K562 (cell line): Measurements from ENCODE around the gene ZNF189. TPM values are rescaled to one million over a fixed set of nuclear protein-coding genes. Genes with fewer than 3 reads are reported as not detected.
A peak's percentile ranks its signal among the peaks of the same experiment; 100 is the strongest.

Source experiments
- ATAC-seq: fragments of 200-7000 bp; cut with Tn5 transposase; 3 replicates; pipeline ENCODE4 v1.9.1; 2020; ENCODE audit warnings: moderate library complexity
- BruUV-seq: library from RNA; stranded (reverse); fragments of 400-500 nt; replicated peaks from 2 replicates; lab custom pipeline; 2021; lab: Mats Ljungman, UMichigan
- CTCF ChIA-PET: fragments of 300-600 bp; formaldehyde crosslinking; extraction: SDS; loops from one replicate; lab custom pipeline; 2021; ENCODE audit warnings: low intra/inter-chr PET ratio; lab: Yijun Ruan, JAX
- POLR2A ChIA-PET: fragments of 300-600, 350-650 bp; sonication (Branson Sonifier 250); formaldehyde crosslinking; extraction: SDS; loops from one replicate; lab custom pipeline; 2021; ENCODE audit warnings: antibody characterized with exemption, inconsistent platforms; lab: Yijun Ruan, JAX
- DNase-seq, 4 experiments: peaks; one replicate each; pipeline versions ENCODE4 v3.0.0 to v3.0.0-alpha.2; 2011 to 2018; ENCODE audit warnings: low spot score in 3 of 4, mixed read lengths in 3 of 4; ENCODE audit errors: extremely low read depth in 1 of 4
- FAIRE-seq: peaks from 2 replicates; lab custom pipeline; 2011; peaks lifted over from hg19 to GRCh38; lab: Jason Lieb, UNC
- H2AFZ ChIP-seq: 2 replicates; pipeline ENCODE4 v1.6.0; 2011; ENCODE audit warnings: low read depth, low read length, control low read depth, inconsistent platforms
- H3K27ac ChIP-seq: fragments of 200-600 bp; 3 replicates; pipeline ENCODE4 v1.8.0; 2011; ENCODE audit warnings: low read depth, mild to moderate bottlenecking, control low read depth, inconsistent platforms, low read length, moderate library complexity, mixed read lengths; ENCODE audit errors: extremely low read depth
- H3K27me3 ChIP-seq, 2 experiments: fragments of 300-600 bp in 1 of 2; 2 replicates in 1 of 2; 3 replicates in 1 of 2; pipeline versions ENCODE4 v1.6.0 to v1.8.0; 2011; ENCODE audit warnings: inconsistent platforms in 2 of 2, low read length in 2 of 2, mild to moderate bottlenecking in 1 of 2, mixed read lengths in 1 of 2, moderate library complexity in 1 of 2; ENCODE audit not compliant: control insufficient read depth in 2 of 2, insufficient read depth in 2 of 2
- H3K36me3 ChIP-seq: fragments of 300-600 bp; 3 replicates; pipeline ENCODE4 v1.8.0; 2011; ENCODE audit warnings: mild to moderate bottlenecking, low read length, inconsistent platforms; ENCODE audit not compliant: control insufficient read depth, insufficient read depth
- H3K4me1 ChIP-seq, 2 experiments: fragments of 200-600 bp in 1 of 2; replicated peaks in 1 of 2; 2 replicates in 1 of 2; 3 replicates in 1 of 2; pipeline versions ENCODE4 v1.5.1 to v1.8.0; 2011; ENCODE audit warnings: inconsistent platforms in 2 of 2, low read length in 2 of 2, mild to moderate bottlenecking in 1 of 2, mixed read lengths in 1 of 2, moderate library complexity in 1 of 2; ENCODE audit not compliant: control insufficient read depth in 2 of 2, insufficient read depth in 2 of 2
- H3K4me2 ChIP-seq: 2 replicates; pipeline ENCODE4 v1.6.1; 2011; ENCODE audit warnings: low read length, control low read depth, inconsistent platforms, mixed read lengths; ENCODE audit not compliant: insufficient read depth
- H3K4me3 ChIP-seq: fragments of 200-600 bp; sonication (generic), shearing (Covaris generic); 2 replicates; pipeline ENCODE4 v1.5.1; 2016; ENCODE audit warnings: control low read depth, inconsistent platforms
- H3K79me2 ChIP-seq: fragments of 200-600 bp; 3 replicates; pipeline ENCODE4 v1.8.0; 2011; ENCODE audit warnings: low read length, inconsistent platforms; ENCODE audit not compliant: control insufficient read depth, insufficient read depth
- H3K9ac ChIP-seq, 2 experiments: 2 replicates each; pipeline versions ENCODE4 v1.6.0 to v1.6.1; 2011; ENCODE audit warnings: low read depth in 2 of 2, low read length in 2 of 2, control low read depth in 1 of 2, inconsistent platforms in 1 of 2, mild to moderate bottlenecking in 1 of 2, mixed read lengths in 1 of 2; ENCODE audit not compliant: insufficient read depth in 1 of 2
- H3K9me1 ChIP-seq: one replicate; pipeline ENCODE4 v1.6.0; 2011; ENCODE audit warnings: inconsistent platforms, mild to moderate bottlenecking, low read length, moderate library complexity; ENCODE audit not compliant: control insufficient read depth, insufficient read depth
- H3K9me3 ChIP-seq: replicated peaks from 2 replicates; pipeline ENCODE4 v1.5.1; 2011; ENCODE audit warnings: low read depth, low read length, inconsistent platforms; ENCODE audit not compliant: control insufficient read depth, insufficient read depth
- H4K20me1 ChIP-seq: replicated peaks from 2 replicates; pipeline ENCODE4 v1.6.1; 2011; ENCODE audit warnings: low read length, inconsistent platforms, mixed read lengths; ENCODE audit not compliant: control insufficient read depth, insufficient read depth
- ARNT ChIP-seq, 2 experiments: fragments of 450-650 bp; IDR thresholded peaks; 2 replicates each; pipeline ENCODE4 v1.6.1; 2016; ENCODE audit warnings: mild to moderate bottlenecking in 1 of 2
- DACH1 ChIP-seq: fragments of 450-650 bp; IDR thresholded peaks from 2 replicates; pipeline ENCODE4 v1.6.1; 2018; ENCODE audit not compliant: partially characterized antibody
- GATAD2B ChIP-seq: fragments of 450-650 bp; IDR thresholded peaks from 2 replicates; pipeline ENCODE4 v1.6.1; 2017; ENCODE audit warnings: mild to moderate bottlenecking, borderline replicate concordance
- HLTF ChIP-seq: fragments of 450-650 bp; IDR thresholded peaks from 2 replicates; pipeline ENCODE4 v1.6.1; 2016
- KLF16 ChIP-seq: IDR thresholded peaks from 2 replicates; pipeline ENCODE4 v1.6.1; 2016; ENCODE audit warnings: antibody characterized with exemption
- LEF1 ChIP-seq: fragments of 450-650 bp; IDR thresholded peaks from 2 replicates; pipeline ENCODE4 v1.6.1; 2016; ENCODE audit warnings: mild to moderate bottlenecking
- MAFG ChIP-seq: fragments of 450-650 bp; conservative IDR thresholded peaks from 2 replicates; pipeline ENCODE4 v1.6.1; 2016; ENCODE audit warnings: missing genetic modification characterization, missing compliant biosample characterization
- SMARCA4 ChIP-seq: fragments of 450-650 bp; IDR thresholded peaks from 2 replicates; pipeline ENCODE4 v1.6.1; 2016
- TARDBP ChIP-seq: fragments of 450-650 bp; IDR thresholded peaks from 2 replicates; pipeline ENCODE4 v1.6.1; 2016
- TCF3 ChIP-seq: sonication (generic); formaldehyde crosslinking; IDR thresholded peaks from 2 replicates; pipeline ENCODE4 v1.4.0; 2020; ENCODE audit warnings: mild to moderate bottlenecking, missing genetic modification reagents
- TCF7L2 ChIP-seq: fragments of 150-350 bp; IDR thresholded peaks from 2 replicates; pipeline ENCODE4 v1.6.1; 2016; ENCODE audit warnings: low read depth, mild to moderate bottlenecking, low read length, moderate library complexity
- TRIM24 ChIP-seq, 2 experiments: fragments of 450-650 bp; IDR thresholded peaks; 2 replicates each; pipeline ENCODE4 v1.6.1; 2016
- ZNF316 ChIP-seq: fragments of 450-650 bp; IDR thresholded peaks from 2 replicates; pipeline ENCODE4 v1.6.1; 2016
- WGBS: fragments of 100-300 bp; shearing (Covaris generic); methylation state at CpG from one replicate; pipeline ENCODE4 v1.1.6; 2016; ENCODE audit warnings: low coverage, mixed read lengths; ENCODE audit not compliant: insufficient coverage; ENCODE audit errors: missing lambda C conversion rate; 5-methylcytosine and 5-hydroxymethylcytosine counted together
- in situ Hi-C: fragments of 300-500 bp; cut with MboI; formaldehyde crosslinking; loops from 4 replicates; pipeline ENCODE4 v1.15.0; 2018; ENCODE audit warnings: inconsistent platforms, mixed read lengths
- intact Hi-C: fragments of 100-400 bp; cut with micrococcal nuclease; formaldehyde crosslinking; loops from 2 replicates; pipeline ENCODE4 v1.14.2; 2022
- polyA plus RNA-seq, 8 experiments: library from polyadenylated mRNA; depleted of rRNA in 4 of 8; stranded (reverse) in 5 of 8; unstranded in 3 of 8; fragments of >200 nt; fragmentation: Nextera tagmentation in 2 of 8; fragmentation: Illumina TruSeq in 1 of 8; extraction: Ambion mirVana in 2 of 8; extraction: Trizol in 1 of 8; gene quantifications; 2 replicates each; pipeline versions ENCODE4 v1.2.1 to v1.2.3, GENCODE V29; 2011 to 2014; ENCODE audit warnings: inconsistent platforms in 1 of 8, missing spikeins in 1 of 8
- total RNA-seq, 7 experiments: library from RNA; depleted of rRNA in 6 of 7; stranded (reverse); fragments of >200 nt in 6 of 7; fragmentation: Illumina TruSeq in 2 of 7; extraction: Trizol in 2 of 7; gene quantifications; 2 replicates each; pipeline versions ENCODE4 v1.2.1 to v1.2.3, GENCODE V29; 2011 to 2021; ENCODE audit warnings: low replicate concordance in 1 of 7
- TF ChIP-seq, protein P1 (sequence below): sonication (generic); IDR thresholded peaks from 2 replicates; pipeline ENCODE4 v1.6.1; 2016
- TF ChIP-seq, protein P2 (sequence below), 2 experiments: fragments of 450-650 bp in 1 of 2; sonication (generic) in 1 of 2; formaldehyde crosslinking in 1 of 2; IDR thresholded peaks in 1 of 2; conservative IDR thresholded peaks in 1 of 2; 2 replicates each; pipeline versions ENCODE4 v1.6.1 to v1.8.1; 2016 to 2023; ENCODE audit warnings: mild to moderate bottlenecking in 2 of 2, moderate library complexity in 2 of 2, inconsistent platforms in 1 of 2, missing genetic modification reagents in 1 of 2
- TF ChIP-seq, protein P3 (sequence below): fragments of 450-650 bp; IDR thresholded peaks from 2 replicates; pipeline ENCODE4 v1.6.1; 2016; ENCODE audit warnings: missing biosample characterization, missing genetic modification characterization
- TF ChIP-seq, protein P4 (sequence below): fragments of 450-650 bp; formaldehyde crosslinking; IDR thresholded peaks from 2 replicates; pipeline ENCODE4 v1.4.0; 2020; ENCODE audit warnings: mild to moderate bottlenecking, moderate library complexity
- TF ChIP-seq, protein P5 (sequence below): sonication (generic); formaldehyde crosslinking; IDR thresholded peaks from 2 replicates; pipeline ENCODE4 v1.9.0; 2022; ENCODE audit warnings: mild to moderate bottlenecking, missing genetic modification reagents

ZNF189 gene
- total and polyA plus RNA-seq, 9 of the 15 experiments (the other 6 are each of a cell fraction or from before 2014, with no cell fraction given), result 2.4 to 15.3 (median 6.4) TPM

DNA sequence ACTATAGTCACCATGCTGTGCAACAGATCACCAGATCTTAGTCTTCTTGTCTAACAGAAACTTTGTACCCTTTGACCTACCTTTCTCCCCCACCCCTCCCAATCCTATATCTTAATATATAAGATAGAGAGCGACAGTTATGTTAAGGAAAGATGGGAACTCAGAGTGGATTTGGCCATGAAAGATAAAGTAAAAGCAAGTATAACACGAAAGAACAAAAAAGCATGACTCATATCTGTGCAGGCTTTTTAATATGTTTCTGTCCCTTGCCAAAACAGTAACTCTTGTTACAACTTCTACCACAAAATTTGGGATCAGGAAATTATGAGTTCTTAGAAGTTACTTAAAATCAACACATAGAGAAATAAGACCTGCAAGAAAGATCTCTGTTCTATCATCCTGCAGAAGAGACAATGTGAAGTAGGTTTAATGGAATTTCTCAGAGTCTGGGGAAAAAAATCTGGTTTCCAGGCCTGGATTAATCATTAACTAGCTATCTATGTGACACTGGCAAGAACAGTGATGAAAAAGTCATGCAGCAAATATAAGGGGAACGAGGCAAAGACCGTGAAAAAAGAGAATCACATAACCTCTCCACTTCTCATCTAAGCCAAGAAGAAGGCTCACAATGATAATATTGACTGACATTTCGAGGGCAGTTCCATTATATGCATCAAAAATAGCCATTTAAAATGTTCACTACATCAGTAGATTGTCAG, 32.5 kb upstream of the ZNF189 start (continued):
- TF ChIP-seq, protein P1, sequence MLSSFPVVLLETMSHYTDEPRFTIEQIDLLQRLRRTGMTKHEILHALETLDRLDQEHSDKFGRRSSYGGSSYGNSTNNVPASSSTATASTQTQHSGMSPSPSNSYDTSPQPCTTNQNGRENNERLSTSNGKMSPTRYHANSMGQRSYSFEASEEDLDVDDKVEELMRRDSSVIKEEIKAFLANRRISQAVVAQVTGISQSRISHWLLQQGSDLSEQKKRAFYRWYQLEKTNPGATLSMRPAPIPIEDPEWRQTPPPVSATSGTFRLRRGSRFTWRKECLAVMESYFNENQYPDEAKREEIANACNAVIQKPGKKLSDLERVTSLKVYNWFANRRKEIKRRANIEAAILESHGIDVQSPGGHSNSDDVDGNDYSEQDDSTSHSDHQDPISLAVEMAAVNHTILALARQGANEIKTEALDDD, result peak; percentile 58
- TF ChIP-seq GATAD2B, result peak; percentile 57
- peak in 1 of 2 experiments; percentile 18; a peak in 1 of 4 replicates for TF ChIP-seq TRIM24 (IDR thresholded peaks at IDR 0.05)
- peak; percentile 10; the same call in 1 of the 2 replicates for TF ChIP-seq KLF16
- TF ChIP-seq, protein P2, sequence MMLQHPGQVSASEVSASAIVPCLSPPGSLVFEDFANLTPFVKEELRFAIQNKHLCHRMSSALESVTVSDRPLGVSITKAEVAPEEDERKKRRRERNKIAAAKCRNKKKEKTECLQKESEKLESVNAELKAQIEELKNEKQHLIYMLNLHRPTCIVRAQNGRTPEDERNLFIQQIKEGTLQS (IDR thresholded peaks at IDR 0.05), result peak; percentile 85
- TF ChIP-seq, protein P2 (CRISPR knock-in tag; conservative IDR thresholded peaks at IDR 0.05), result no peak
- TF ChIP-seq TCF3, result peak; percentile 53
- TF ChIP-seq LEF1, result peak; percentile 29; the same call in 1 of the 2 replicates

DNA sequence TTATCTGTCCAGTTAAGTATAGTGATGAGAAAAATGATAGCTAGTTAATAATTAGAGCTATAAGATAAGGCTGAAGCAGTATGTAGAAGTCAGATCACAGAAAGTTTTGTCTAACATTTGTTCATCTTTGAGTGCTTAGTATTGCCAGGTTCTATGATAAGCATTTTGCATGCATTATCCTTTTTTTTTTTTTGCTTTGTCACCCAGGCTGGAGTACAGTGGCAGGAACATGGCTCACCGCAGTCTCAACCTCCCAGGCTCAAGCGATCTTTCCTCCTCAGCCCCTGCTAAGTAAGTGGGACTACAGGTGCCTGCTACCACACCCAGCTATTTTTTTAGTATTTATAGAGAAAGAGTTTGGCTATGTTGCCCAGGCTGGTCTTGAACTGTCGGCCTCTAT, 31.3 kb upstream of the ZNF189 start:
- Histone ChIP-seq H2AFZ (peak overlapping the region; percentile 60), H3K36me3 (no peaks in the 10 kb centered on the region), H3K4me3 (no peak overlapping the region), H3K27me3 (no peaks in the 10 kb centered on the region), H3K9me1 (no peaks in the 10 kb centered on the region), H3K79me2 (no peaks in the 10 kb centered on the region), H3K4me1 (peaks cover 21 to 56% of the 10 kb centered on the region in 2 experiments), H3K9ac (peak overlapping the region in 1 of 2 experiments; percentile 13; a peak in 1 of 4 replicates), H3K27ac (peak overlapping the region; percentile 58), H4K20me1 (no peaks in the 10 kb centered on the region), H3K4me2 (no peak overlapping the region; the same call in 1 of the 2 replicates), H3K9me3 (no peaks in the 10 kb centered on the region)
- BruUV-seq, result no TSS peak
- intact Hi-C loops (no loop called here), in situ Hi-C loops (no loop called here)
- peak in 1 of 4 experiments; percentile 58 for DNase-seq
- peak; percentile 51 for FAIRE-seq
- WGBS, result 0% methylated on average over 3 of the region's 3 CpGs
- ChIA-PET POLR2A (no interaction called here), CTCF (no interaction called here)
- ATAC-seq, result peak; percentile 63
- peak; percentile 56 for TF ChIP-seq DACH1
- TF ChIP-seq, protein P3, sequence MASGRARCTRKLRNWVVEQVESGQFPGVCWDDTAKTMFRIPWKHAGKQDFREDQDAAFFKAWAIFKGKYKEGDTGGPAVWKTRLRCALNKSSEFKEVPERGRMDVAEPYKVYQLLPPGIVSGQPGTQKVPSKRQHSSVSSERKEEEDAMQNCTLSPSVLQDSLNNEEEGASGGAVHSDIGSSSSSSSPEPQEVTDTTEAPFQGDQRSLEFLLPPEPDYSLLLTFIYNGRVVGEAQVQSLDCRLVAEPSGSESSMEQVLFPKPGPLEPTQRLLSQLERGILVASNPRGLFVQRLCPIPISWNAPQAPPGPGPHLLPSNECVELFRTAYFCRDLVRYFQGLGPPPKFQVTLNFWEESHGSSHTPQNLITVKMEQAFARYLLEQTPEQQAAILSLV (tag), result no peak
- peak; percentile 47 for TF ChIP-seq SMARCA4
- TF ChIP-seq ARNT (IDR thresholded peaks at IDR 0.05), result no peak
- peak; percentile 86 for TF ChIP-seq ZNF316
- TF ChIP-seq MAFG (tag), result peak; percentile 81
- TF ChIP-seq, protein P4, sequence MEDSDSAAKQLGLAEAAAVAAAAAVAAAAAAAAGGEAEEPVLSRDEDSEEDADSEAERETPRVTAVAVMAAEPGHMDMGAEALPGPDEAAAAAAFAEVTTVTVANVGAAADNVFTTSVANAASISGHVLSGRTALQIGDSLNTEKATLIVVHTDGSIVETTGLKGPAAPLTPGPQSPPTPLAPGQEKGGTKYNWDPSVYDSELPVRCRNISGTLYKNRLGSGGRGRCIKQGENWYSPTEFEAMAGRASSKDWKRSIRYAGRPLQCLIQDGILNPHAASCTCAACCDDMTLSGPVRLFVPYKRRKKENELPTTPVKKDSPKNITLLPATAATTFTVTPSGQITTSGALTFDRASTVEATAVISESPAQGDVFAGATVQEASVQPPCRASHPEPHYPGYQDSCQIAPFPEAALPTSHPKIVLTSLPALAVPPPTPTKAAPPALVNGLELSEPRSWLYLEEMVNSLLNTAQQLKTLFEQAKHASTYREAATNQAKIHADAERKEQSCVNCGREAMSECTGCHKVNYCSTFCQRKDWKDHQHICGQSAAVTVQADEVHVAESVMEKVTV (CRISPR knock-in tag), result no peak
- TF ChIP-seq, protein P5, sequence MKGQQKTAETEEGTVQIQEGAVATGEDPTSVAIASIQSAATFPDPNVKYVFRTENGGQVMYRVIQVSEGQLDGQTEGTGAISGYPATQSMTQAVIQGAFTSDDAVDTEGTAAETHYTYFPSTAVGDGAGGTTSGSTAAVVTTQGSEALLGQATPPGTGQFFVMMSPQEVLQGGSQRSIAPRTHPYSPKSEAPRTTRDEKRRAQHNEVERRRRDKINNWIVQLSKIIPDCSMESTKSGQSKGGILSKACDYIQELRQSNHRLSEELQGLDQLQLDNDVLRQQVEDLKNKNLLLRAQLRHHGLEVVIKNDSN (CRISPR knock-in tag), result no peak
- no peak for TF ChIP-seq TCF7L2
- no peak for TF ChIP-seq TARDBP
- no peak for TF ChIP-seq HLTF
